BLaER1 treated with 17β-estradiol and CSF1 and Interleukin-3, amounts not matched to agents 10 nM and 100 nM (cell line): ENCODE results near the gene DPM1.
"Not testable (repeated sequence)": the region's sequence is repeated elsewhere in the genome, so short reads cannot be mapped to it uniquely, and the experiment has no call there.

ENCODE experiments used
- H3K27ac ChIP-seq, 11 experiments: shearing (Covaris generic); formaldehyde crosslinking; 2 replicates each; pipeline ENCODE4 v1.8.1; 2022
- H3K27me3 ChIP-seq, 11 experiments: shearing (Covaris generic); formaldehyde crosslinking; 2 replicates each; pipeline ENCODE4 v1.8.1; 2022
- H3K36me3 ChIP-seq, 11 experiments: shearing (Covaris generic); formaldehyde crosslinking; 2 replicates each; pipeline ENCODE4 v1.8.1; 2022
- H3K4me1 ChIP-seq, 10 experiments: shearing (Covaris generic); formaldehyde crosslinking; 2 replicates each; pipeline ENCODE4 v1.8.1; 2022
- H3K4me2 ChIP-seq, 11 experiments: shearing (Covaris generic); formaldehyde crosslinking; 2 replicates each; pipeline ENCODE4 v1.8.1; 2022
- H3K4me3 ChIP-seq, 10 experiments: shearing (Covaris generic); formaldehyde crosslinking; 2 replicates each; pipeline ENCODE4 v1.8.1; 2022
- H3K9ac ChIP-seq, 11 experiments: shearing (Covaris generic); formaldehyde crosslinking; 2 replicates each; pipeline ENCODE4 v1.8.1; 2022
- H3K9me3 ChIP-seq, 11 experiments: shearing (Covaris generic); formaldehyde crosslinking; replicated peaks in 1 of 11; 2 replicates each; pipeline ENCODE4 v1.8.1; 2022
- H4K20me1 ChIP-seq, 11 experiments: shearing (Covaris generic); formaldehyde crosslinking; 2 replicates each; pipeline ENCODE4 v1.8.1; 2022
- Cebpa-rat ChIP-seq, 11 experiments: shearing (Covaris generic); IDR thresholded peaks; 2 replicates each; pipeline ENCODE4 v1.8.1; 2022

Gene DPM1

DNA sequence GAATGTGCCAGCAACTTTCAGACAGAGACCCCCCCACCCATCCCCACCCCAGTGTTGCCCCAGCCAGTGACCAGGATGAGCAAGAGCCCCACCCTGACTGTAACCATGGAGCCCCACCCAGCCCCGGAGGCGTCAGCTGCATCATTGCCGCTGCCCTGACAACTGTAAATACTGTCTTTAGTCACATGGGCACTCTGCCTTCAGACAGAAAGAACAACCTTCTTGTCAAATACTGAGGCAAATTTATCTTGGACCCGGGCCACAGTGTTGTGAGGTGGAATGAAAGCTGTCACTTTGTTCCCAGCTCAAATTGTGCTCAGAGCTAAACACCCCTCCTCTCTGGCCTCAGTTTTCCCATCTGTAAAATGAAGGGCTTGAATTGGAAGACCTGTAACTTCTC lies 24.0 kb upstream of the DPM1 start:
- Histone ChIP-seq H3K9me3 (no peaks in the 10 kb centered on the region), H3K9ac (no peak overlapping the region), H3K36me3 (no peaks in the 10 kb centered on the region), H3K27me3 (no peaks in the 10 kb centered on the region), H3K4me1 (peaks cover 0 to 46% (median 7%) of the 10 kb centered on the region in 10 experiments; a peak in 11 of 20 replicates), H4K20me1 (no peaks in the 10 kb centered on the region), H3K27ac (peak overlapping the region in 2 of 11 experiments; percentile 29 to 34; a peak in 2 of 22 replicates), H3K4me3 (no peak overlapping the region), H3K4me2 (no peak overlapping the region; a peak in 1 of 22 replicates)
- TF ChIP-seq Cebpa-rat (IDR thresholded peaks at IDR 0.05) = no peak

DNA sequence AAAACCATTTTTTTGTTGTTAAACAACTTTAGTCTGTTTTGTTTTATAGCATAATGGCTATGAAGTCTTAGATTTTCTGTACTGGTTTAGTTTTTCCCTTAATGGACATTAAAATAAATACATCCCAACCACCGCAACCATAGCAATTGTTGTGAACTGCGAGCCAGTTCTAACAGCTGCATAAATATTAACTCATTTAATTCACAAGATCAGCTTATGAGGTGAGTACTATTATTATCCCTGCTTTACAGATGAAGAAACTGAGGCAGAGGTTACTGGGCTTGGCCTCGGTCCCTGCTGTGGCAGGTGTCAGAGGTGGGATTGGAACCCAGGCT lies 23.3 kb upstream of the DPM1 start:
- H3K4me3 ChIP-seq = no peak overlapping the region
- H4K20me1 ChIP-seq = no peaks in the 10 kb centered on the region
- no peaks in the 10 kb centered on the region for H3K36me3 ChIP-seq
- H3K4me1 ChIP-seq = peaks cover 0 to 46% (median 7%) of the 10 kb centered on the region in 10 experiments; a peak in 11 of 20 replicates
- no peak overlapping the region for H3K9ac ChIP-seq
- H3K27ac ChIP-seq = peak overlapping the region in 2 of 11 experiments; percentile 44 to 47; a peak in 2 of 22 replicates
- peak overlapping the region in 3 of 11 experiments; percentile 38 to 68 (median 54); a peak in 5 of 22 replicates for H3K4me2 ChIP-seq
- TF ChIP-seq Cebpa-rat (IDR thresholded peaks at IDR 0.05) = no peak
- H3K27me3 ChIP-seq = no peaks in the 10 kb centered on the region
- no peaks in the 10 kb centered on the region for H3K9me3 ChIP-seq

DNA sequence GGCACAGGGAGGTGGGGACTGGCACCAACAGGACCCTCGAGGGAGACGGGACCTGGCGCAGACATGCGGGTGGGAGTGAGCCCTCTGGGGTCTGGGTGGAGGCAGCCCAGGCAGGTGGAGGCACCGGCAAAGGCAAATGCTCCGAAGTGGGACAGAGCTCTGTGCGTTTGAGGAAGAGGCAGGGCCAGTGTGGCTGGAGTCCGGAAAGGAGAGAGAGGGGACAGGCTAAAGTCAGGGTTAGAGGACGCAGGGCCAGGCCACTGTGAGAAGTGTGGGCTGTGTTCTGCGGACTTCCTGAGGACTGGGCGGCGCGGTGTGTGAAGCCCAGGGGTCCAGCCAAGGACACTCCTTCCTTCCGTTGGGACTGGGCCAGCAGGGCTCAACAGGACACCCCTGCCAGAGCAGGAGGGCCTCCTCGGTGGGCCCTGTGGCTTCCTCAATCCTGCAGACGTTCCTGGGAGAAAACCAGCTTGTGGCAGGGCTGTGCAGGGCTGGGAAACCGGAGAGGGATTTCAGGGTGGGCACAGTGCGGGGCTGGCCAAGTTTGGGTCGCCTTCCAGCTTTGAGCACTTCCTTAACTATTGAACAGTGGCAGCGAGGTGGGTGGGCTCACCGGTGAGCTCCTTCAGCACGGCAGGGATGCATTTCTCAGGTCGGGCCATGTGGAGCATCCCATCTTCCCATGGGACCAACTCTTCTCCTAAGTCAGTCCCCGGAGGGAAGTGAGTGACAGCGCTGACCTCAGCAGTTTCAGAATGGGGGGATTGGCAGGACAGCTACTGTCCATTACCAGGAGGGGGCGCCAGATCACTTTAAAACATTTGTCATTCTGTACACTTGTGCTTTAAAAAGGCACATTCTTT lies 22.8 kb upstream of the DPM1 start:
- Histone ChIP-seq H3K9me3 (no peaks in the 10 kb centered on the region), H3K36me3 (no peaks in the 10 kb centered on the region), H3K9ac (peak overlapping the region in 1 of 11 experiments; percentile 0; a peak in 2 of 22 replicates), H3K27ac (peak overlapping the region in 4 of 11 experiments; percentile 11 to 69 (median 52); a peak in 6 of 22 replicates), H4K20me1 (no peaks in the 10 kb centered on the region), H3K4me3 (no peak overlapping the region), H3K4me2 (peak overlapping the region in 8 of 11 experiments; percentile 16 to 68 (median 33); a peak in 14 of 22 replicates), H3K4me1 (peaks cover 1 to 46% (median 7%) of the 10 kb centered on the region in 10 experiments; a peak in 15 of 20 replicates), H3K27me3 (no peaks in the 10 kb centered on the region)
- TF ChIP-seq Cebpa-rat (IDR thresholded peaks at IDR 0.05) = no peak

DNA sequence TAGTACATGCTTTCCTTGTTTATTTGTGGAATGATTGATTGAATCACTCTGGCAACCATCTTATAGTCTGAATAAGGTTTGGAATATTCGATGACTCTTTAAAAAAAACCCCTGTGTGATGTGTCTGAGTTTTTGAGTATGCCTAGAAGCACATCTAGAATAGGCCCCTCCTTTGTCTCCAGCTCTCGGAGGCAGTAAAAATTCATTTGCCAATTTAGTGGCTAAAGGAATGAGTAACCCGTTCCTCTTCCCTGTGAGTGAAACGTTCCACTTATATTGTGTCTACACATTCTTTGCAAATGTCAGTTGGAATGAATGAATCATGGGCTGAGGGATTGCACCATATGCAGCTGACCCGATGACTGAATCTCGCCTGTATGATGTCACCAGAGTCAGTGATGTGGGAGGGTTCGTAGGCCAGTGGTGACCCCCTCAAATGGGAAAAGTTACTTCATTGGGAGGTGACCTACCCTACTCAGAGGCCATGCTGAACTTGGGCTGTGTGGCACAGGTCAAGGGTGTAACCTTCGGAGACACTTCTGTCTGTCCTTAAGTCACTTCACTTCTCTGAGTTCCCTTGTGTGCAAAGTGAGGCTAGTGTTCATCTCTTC lies 21.8 kb upstream of the DPM1 start:
- Histone ChIP-seq H3K9me3 (no peaks in the 10 kb centered on the region), H3K36me3 (no peaks in the 10 kb centered on the region), H4K20me1 (no peaks in the 10 kb centered on the region), H3K4me2 (peak overlapping the region in 4 of 11 experiments; percentile 16 to 68 (median 46); a peak in 6 of 22 replicates), H3K4me1 (peaks cover 5 to 46% (median 11%) of the 10 kb centered on the region in 10 experiments; a peak in 16 of 20 replicates), H3K4me3 (no peak overlapping the region), H3K9ac (peak overlapping the region in 2 of 11 experiments; percentile 32 to 42; a peak in 3 of 22 replicates), H3K27ac (peak overlapping the region in 2 of 11 experiments; percentile 69; a peak in 4 of 22 replicates), H3K27me3 (no peaks in the 10 kb centered on the region)
- peak in 2 of 11 experiments; percentile 43 to 73; a peak in 2 of 22 replicates for TF ChIP-seq Cebpa-rat (IDR thresholded peaks at IDR 0.05)

DNA sequence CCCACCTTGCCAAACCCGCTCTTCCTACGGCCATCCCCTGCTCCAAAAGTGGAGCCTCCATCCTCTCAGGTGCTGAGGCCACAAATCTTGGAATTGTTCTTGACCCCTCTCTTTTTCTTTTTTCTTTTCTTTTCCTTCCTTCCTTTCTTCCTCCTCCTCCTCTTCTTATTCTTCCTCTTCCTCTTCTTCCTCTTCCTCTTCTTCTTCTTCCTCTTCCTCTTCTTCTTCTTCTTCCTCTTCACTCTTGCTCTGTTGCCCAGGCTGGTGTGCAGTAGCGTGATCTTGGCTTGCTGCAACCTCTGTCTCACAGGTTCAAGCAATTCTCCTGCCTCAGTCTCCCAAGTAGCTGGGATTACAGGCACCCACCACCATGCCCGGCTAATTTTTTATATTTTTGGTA lies 20.2 kb upstream of the DPM1 start:
- H3K4me2 ChIP-seq, H4K20me1 ChIP-seq, H3K4me3 ChIP-seq, H3K27me3 ChIP-seq, H3K27ac ChIP-seq, H3K9me3 ChIP-seq, H3K9ac ChIP-seq, H3K36me3 ChIP-seq: not testable (repeated sequence)
- H3K4me1 ChIP-seq = peaks cover 5 to 46% (median 11%) of the 10 kb centered on the region in 10 experiments; a peak in 16 of 20 replicates

DNA sequence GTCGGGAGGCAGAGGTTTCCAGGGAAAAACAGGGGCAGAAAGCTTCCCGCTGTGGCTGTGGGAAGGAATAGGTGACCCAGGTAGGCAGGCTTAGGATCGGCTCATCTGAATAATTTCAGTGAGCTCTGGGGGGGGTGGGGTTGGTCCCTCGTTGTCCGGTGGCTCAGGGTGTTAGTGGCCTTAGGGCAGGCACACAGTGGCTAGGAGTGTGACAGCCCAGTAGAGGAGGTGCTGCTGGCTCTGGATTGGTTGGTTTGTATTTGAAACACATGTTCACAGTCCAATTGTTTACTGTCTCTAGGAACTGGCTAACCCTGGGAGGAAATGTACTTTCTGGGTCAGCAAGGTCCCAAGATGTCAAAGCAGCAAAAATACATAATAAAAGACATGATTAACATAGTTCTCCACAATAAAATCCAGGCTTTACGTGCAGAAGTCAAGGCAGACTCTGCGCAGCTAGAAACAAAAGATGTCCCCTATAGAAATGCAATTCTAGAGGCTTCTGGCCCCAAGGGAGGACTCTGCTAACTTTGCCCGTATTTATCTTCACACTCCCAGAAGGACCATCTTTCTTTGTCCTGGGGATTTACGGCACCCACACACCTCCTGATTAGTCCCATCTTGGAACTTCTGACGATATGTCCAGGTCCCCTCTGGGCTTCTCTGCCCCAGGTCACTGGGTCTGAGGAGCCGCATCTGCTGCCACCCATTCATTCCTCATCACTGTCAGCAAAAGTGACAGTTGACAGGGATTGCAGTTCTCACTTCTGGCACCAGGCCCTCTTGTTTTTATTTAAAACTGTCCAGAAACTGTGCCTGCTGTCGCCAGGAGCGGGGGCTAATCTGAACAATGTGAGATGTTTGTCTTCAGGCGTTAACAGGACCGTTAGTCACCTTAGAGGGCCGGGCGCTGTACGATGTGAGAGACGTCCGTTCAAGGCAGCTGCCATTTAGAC lies 19.0 kb upstream of the DPM1 start:
- H3K9ac ChIP-seq = no peak overlapping the region
- H3K27ac ChIP-seq = no peak overlapping the region
- no peaks in the 10 kb centered on the region for H3K36me3 ChIP-seq
- H3K4me2 ChIP-seq = no peak overlapping the region
- H3K4me1 ChIP-seq = peaks cover 5 to 34% (median 11%) of the 10 kb centered on the region in 10 experiments; a peak in 16 of 20 replicates
- no peaks in the 10 kb centered on the region for H3K27me3 ChIP-seq
- no peak overlapping the region for H3K4me3 ChIP-seq
- H3K9me3 ChIP-seq = no peaks in the 10 kb centered on the region
- H4K20me1 ChIP-seq = no peaks in the 10 kb centered on the region
- TF ChIP-seq Cebpa-rat (IDR thresholded peaks at IDR 0.05) = no peak

DNA sequence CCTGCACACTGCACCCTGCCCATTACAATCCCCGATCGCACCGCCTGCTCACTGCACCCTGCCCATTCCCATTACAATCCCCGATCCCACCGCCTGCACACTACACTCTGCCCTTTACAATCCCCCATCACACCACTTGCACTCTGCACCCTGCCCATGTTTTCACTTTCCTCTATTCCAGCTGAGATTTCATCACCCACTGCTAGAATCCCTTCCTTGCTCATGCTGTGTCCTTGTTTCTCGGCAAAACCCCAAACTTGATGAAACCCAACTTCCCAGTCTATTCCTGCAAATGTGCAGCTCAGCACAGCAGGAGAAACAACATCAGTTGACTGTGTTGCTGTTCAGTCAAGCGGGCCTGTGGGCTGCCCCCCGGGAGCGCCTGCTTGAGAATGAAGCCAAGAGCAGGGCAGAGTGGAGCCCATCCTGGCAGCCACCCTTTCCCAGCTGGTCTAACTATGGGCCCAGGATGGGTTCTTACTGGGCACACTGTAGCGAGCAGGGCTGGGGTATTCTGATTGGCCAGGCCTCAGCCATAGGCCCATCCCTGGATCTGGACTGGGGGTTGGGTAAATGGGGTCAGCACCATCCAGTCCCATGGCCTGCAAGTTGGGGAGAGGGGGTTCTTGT lies 17.5 kb upstream of the DPM1 start:
- H4K20me1 ChIP-seq = no peaks in the 10 kb centered on the region
- peaks cover 0 to 19% (median 6%) of the 10 kb centered on the region in 10 experiments; a peak in 14 of 20 replicates for H3K4me1 ChIP-seq
- no peak for TF ChIP-seq Cebpa-rat (IDR thresholded peaks at IDR 0.05)

DNA sequence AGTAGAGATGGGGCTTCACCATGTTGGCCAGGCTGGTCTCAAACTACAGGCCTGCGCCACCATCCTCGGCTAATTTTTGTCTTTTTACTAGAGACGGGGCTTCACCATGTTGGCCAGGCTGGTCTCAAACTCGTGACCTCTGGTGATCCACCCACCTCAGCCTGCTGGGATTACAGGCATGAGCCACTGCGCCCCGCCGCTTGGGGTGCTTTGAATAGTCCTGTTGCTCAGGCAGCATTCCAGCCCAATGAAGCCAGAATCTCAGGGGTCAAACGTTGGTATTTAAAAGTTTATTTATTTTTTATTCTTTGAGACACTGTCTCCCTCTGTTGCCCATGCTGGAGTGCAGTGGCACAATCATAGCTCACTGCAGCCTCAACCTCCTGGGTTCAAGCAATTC lies 11.6 kb upstream of the DPM1 start:
- H3K9me3 ChIP-seq = no peaks in the 10 kb centered on the region
- H3K4me2 ChIP-seq = no peak overlapping the region
- no peaks in the 10 kb centered on the region for H3K27me3 ChIP-seq
- no peaks in the 10 kb centered on the region for H3K36me3 ChIP-seq
- no peak overlapping the region for H3K9ac ChIP-seq
- no peak overlapping the region for H3K4me3 ChIP-seq
- no peaks in the 10 kb centered on the region for H4K20me1 ChIP-seq
- H3K4me1 ChIP-seq = peaks cover 0 to 6% (median 0%) of the 10 kb centered on the region in 10 experiments; a peak in 2 of 20 replicates
- no peak overlapping the region for H3K27ac ChIP-seq
- no peak for TF ChIP-seq Cebpa-rat (IDR thresholded peaks at IDR 0.05)

More for the DNA sequence above, 17.5 kb upstream of the DPM1 start:
- no peak overlapping the region for H3K9ac ChIP-seq
- no peak overlapping the region for H3K27ac ChIP-seq
- H3K9me3 ChIP-seq = no peaks in the 10 kb centered on the region
- peak overlapping the region in 3 of 11 experiments; percentile 4 to 34 (median 10); a peak in 3 of 22 replicates for H3K4me2 ChIP-seq
- no peaks in the 10 kb centered on the region for H3K27me3 ChIP-seq
- H3K36me3 ChIP-seq = no peaks in the 10 kb centered on the region
- no peak overlapping the region for H3K4me3 ChIP-seq
